HG03039 (cell line): ENCODE results near the gene DYDC2.
"Not testable (repeated sequence)": the region's sequence is repeated elsewhere in the genome, so short reads cannot be mapped to it uniquely, and the experiment has no call there.

ENCODE experiments used
- ATAC-seq: cut with Tn5 transposase; IDR thresholded peaks from one replicate; pipeline ENCODE4 v1.9.1; 2021; ENCODE audit warnings: mild to moderate bottlenecking, moderate library complexity; ENCODE audit not compliant: unreplicated experiment

The DYDC2 gene

GRCh38 chr10:80411681-80412220 lies 55.2 kb downstream of the DYDC2 start:
- no peak for ATAC-seq

GRCh38 chr10:80412486-80412885 lies 55.9 kb downstream of the DYDC2 start:
- no peak for ATAC-seq

DNA sequence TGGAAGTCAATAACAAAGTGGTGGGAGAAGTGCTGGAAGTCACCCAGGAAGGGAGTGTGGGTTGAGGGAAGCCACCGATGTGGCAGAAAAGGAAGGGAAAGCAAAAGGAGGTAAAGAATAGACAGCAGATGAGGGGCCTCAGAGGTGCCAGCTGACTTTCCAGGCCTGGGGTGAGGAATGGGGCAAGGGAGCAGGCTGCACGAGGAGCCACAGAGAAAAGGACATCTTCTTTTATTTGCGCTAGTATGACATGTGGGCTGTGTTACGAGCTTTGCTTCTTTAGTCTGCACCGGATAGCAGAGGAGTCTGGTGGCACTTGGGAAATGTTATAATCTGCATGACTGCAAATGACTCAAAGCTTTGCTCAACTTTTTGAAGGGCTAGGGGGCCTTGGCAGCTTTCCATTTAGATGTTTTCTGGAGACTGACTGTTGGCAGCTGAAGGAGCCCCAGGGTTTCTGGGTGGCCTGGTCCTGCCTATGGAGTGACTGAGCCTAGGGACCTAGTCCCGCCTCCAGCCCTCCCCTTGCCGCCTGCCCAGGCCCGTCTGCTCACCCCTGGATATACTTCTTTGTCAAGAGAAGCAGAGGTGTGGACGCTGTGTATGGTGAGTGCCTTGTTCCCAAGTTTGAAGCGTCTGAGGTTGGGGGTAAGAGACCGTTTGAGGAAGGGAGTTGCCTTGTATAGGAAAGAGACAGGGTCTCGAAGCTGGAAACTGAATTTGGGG lies 56.9 kb downstream of the DYDC2 start:
- no peak for ATAC-seq

DNA sequence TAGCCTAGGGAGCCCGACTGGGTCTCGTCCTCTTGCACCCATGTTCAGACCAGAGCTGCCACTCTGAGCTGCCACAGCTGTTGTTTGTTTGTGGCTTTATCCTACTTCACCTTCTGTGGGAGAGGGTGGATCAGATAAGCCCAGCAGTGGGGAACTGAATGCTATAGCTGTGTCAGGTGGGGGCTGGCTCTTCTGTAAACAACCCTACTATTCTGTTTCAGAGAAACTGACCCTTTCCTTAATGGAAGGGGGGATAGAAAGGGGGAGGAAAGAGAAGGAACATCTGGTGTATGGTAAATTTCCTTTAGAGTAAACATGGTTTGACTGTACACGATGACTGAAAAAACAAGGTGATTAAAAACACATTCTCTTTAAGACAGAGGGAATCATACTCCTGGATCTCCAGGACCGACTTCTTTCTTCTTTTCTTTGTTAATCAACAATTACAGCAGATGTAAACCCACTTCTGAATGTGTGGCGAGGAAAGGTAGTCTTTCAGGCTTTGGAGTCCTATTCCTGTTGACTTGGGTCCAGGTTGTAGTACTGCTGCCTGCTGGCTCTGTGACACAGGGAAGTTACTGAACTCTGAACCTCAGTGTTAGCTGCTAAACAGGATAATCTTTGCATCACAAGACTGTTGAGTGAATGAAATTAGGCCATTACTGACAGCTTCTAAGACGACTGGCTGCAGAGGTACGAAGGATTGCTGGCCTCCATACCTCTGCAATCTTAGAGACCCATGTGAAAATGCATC lies 57.7 kb downstream of the DYDC2 start:
- ATAC-seq: no peak

GRCh38 chr10:80415734-80416478 lies 59.3 kb downstream of the DYDC2 start:
- ATAC-seq: no peak

DNA sequence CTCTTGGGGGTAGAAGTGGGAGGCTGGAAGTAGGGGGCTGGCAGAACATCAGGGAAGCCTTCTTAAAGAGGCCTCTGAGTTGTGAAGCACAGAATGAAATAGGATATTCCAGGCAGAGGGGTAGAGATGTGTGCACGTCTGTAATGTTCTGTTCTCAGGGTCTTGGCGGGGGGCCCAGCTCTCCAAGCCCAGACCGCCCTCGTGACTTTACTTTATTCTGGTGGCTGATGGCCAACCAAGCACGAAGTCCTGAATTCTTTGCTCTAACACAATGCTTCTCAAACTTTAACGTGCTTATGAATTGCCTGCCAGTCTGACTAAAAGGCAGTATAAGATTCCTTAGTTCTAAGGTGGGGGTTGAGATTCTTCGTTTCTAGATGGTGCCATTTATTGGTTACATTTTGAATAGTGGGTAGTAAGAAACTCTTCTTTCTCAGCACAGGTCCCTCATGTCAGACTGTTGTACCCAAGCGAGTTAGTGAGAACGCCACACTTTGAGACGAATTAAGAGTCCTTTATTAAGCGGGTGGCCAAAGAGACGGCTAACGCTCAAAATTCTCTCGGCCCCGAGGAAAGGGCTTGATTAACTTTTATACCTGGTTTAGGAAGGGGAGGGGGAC lies 60.0 kb downstream of the DYDC2 start:
- ATAC-seq: no peak

DNA sequence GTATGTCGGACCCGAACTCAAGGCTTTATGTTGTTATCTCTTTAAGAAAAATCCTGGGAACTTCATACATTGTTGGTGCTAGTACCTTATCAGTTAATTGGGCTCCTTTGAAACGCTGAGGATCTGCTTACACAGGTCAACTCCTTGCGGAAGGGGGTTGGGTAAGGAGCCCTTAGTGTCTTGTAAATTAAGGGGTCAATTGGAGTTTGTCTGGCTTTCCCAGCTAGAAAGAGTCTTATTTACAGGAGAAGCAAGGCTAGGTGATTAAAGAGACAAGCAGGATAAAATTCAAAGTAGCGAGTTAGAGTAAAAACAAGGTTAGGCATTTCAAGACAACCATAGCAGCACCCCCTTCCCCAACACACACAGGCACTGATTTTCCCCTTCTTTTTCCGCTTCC lies 60.7 kb downstream of the DYDC2 start:
- ATAC-seq: not testable (repeated sequence)
